T-cell (primary cell): Measurements from ENCODE around the gene CAMK4. TPM values are rescaled to one million over a fixed set of nuclear protein-coding genes. Genes with fewer than 3 reads are reported as not detected.

Experiments used
- ATAC-seq, 4 experiments: fragments of 200-7000 bp in 3 of 4; fragments of 150-1000 bp in 1 of 4; cut with Tn5 transposase; replicated peaks in 1 of 4; 1 replicate in 3 of 4; 2 replicates in 1 of 4; pipeline ENCODE4 v1.10.0; 2021; ENCODE audit warnings: moderate library complexity in 3 of 4, mild to moderate bottlenecking in 2 of 4, moderate number of reproducible peaks in 1 of 4
- CTCF ChIA-PET, 2 donors: fragments of 300-600 bp; sonication (Branson Sonifier 250); formaldehyde crosslinking; loops; one replicate each; lab custom pipeline; 2022; ENCODE audit warnings: antibody characterized with exemption in 2 of 2; lab: Charles Lee
- POLR2A ChIA-PET, 2 donors: fragments of 300-600 bp; sonication (Branson Sonifier 250); formaldehyde crosslinking; loops; one replicate each; lab custom pipeline; 2022; ENCODE audit warnings: antibody characterized with exemption in 2 of 2; lab: Charles Lee
- DNase-seq, 35 experiments: peaks; one replicate each; pipeline versions ENCODE4 v3.0.0 to v3.0.0-alpha.2; 2013 to 2023
- H3K27ac ChIP-seq: one replicate; pipeline ENCODE4 v1.5.1; 2013; ENCODE audit warnings: low read length
- H3K27me3 ChIP-seq, 2 experiments: replicated peaks in 1 of 2; 1 replicate in 1 of 2; 2 replicates in 1 of 2; pipeline versions ENCODE4 v1.6.1 to v1.7.0; 2013; ENCODE audit warnings: low read length in 1 of 2, mixed read lengths in 1 of 2; ENCODE audit not compliant: control insufficient read depth in 2 of 2, insufficient read depth in 2 of 2; ENCODE audit errors: extremely low read depth in 1 of 2
- H3K36me3 ChIP-seq, 2 donors: 1 replicate in 1 of 2; 2 replicates in 1 of 2; pipeline versions ENCODE4 v1.6.1 to v1.7.0; 2013; ENCODE audit warnings: low read length in 1 of 2; ENCODE audit not compliant: control insufficient read depth in 2 of 2, insufficient read depth in 1 of 2; ENCODE audit errors: extremely low read depth in 1 of 2
- H3K4me1 ChIP-seq, 2 experiments: 1 replicate in 1 of 2; 2 replicates in 1 of 2; pipeline versions ENCODE4 v1.6.1 to v1.7.0; 2013; ENCODE audit warnings: low read length in 2 of 2, mixed read lengths in 1 of 2; ENCODE audit not compliant: insufficient read depth in 2 of 2, control insufficient read depth in 1 of 2; ENCODE audit errors: extremely low read depth in 1 of 2
- H3K4me3 ChIP-seq, 2 donors: 1 replicate in 1 of 2; 2 replicates in 1 of 2; pipeline versions ENCODE4 v1.5.1 to v1.7.0; 2013; ENCODE audit warnings: mild to moderate bottlenecking in 2 of 2, low read length in 1 of 2, moderate library complexity in 1 of 2; ENCODE audit not compliant: control insufficient read depth in 1 of 2; ENCODE audit errors: extremely low read depth in 1 of 2
- H3K9me3 ChIP-seq: 2 replicates; pipeline ENCODE4 v1.7.0; 2013
- H3K27ac Mint-ChIP-seq, 2 donors: one replicate each; pipeline ENCODE4 v1.8.0; 2020 to 2021; ENCODE audit warnings: mild to moderate bottlenecking in 2 of 2, mixed read lengths in 2 of 2
- H3K27me3 Mint-ChIP-seq, 2 donors: one replicate each; pipeline ENCODE4 v1.8.0; 2021 to 2022; ENCODE audit warnings: mixed read lengths in 2 of 2
- H3K36me3 Mint-ChIP-seq: one replicate; pipeline ENCODE4 v1.8.0; 2021; ENCODE audit warnings: mixed read lengths
- H3K4me1 Mint-ChIP-seq, 3 donors: one replicate each; pipeline ENCODE4 v1.8.0; 2020 to 2022; ENCODE audit warnings: mixed read lengths in 3 of 3, mild to moderate bottlenecking in 1 of 3
- H3K4me3 Mint-ChIP-seq, 3 donors: one replicate each; pipeline ENCODE4 v1.8.0; 2020 to 2022; ENCODE audit warnings: mild to moderate bottlenecking in 3 of 3, mixed read lengths in 3 of 3, moderate library complexity in 3 of 3
- H3K9me3 Mint-ChIP-seq, 3 donors: one replicate each; pipeline ENCODE4 v1.8.0; 2020 to 2022; ENCODE audit warnings: mixed read lengths in 3 of 3
- WGBS: methylation state at CpG from one replicate; pipeline ENCODE4 v1.1.5; 2013; ENCODE audit warnings: missing lambda C conversion rate; ENCODE audit not compliant: insufficient coverage; 5-methylcytosine and 5-hydroxymethylcytosine counted together
- total RNA-seq, 35 experiments: library from RNA in 6 of 35; stranded (reverse) in 6 of 35; fragments of 120-200 nt in 1 of 35; gene quantifications; one replicate each; pipeline versions ENCODE4 v1.2.1 to v1.2.4 and lab custom pipeline; 2013 to 2026

The CAMK4 gene
- total RNA-seq, 5 donors from 2014 or later (not counting 1 experiment from before 2014, with no cell fraction given), result 120 to 274 (median 243) TPM

DNA sequence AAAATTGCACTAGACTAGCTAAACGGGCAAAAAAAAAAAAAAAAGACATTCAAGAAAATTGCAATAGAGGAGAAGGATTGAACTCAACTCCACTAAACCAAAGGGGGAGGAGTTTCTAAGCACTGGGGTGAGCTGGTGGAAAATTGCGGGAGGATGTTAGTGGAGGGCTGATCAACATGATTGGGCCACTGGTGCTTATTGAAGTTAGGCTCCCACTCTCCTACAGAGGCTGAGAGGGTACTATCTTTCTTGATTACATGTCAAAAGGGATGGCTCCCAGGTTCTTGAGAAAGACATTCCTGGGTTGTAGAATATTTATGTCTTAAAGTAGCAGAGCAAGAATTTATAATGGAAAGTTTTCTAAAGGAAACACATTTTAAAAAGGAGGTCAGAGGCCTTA, 38.0 kb downstream of the CAMK4 start:
- H3K36me3 Mint-ChIP-seq, result peaks cover 35% of the 10 kb centered on the region
- H3K27ac Mint-ChIP-seq, result no peak overlapping the region
- peaks cover 5 to 40% (median 11%) of the 10 kb centered on the region in 3 donors for H3K4me1 Mint-ChIP-seq
- ChIA-PET POLR2A (interaction anchor here in 1 of 2 donors (0.6 kb wide), 2 partner anchors 105 to 114 kb away, joined by 4 read pairs; no protein-coding TSS in a partner anchor), CTCF (interaction anchor here in 1 of 2 donors (0.6 to 0.7 kb wide), 2 partner anchors 11 to 66 kb away, joined by 3 read pairs; no protein-coding TSS in a partner anchor)
- Histone ChIP-seq H3K4me3 (no peak overlapping the region), H3K4me1 (peaks cover 13 to 47% of the 10 kb centered on the region in 2 experiments), H3K36me3 (peaks cover 6 to 8% of the 10 kb centered on the region in 2 donors), H3K9me3 (no peaks in the 10 kb centered on the region), H3K27me3 (no peaks in the 10 kb centered on the region), H3K27ac (no peak overlapping the region)
- ATAC-seq, result peak in 2 of 4 experiments; percentile 30 to 56
- H3K27me3 Mint-ChIP-seq, result no peaks in the 10 kb centered on the region
- peaks cover 0 to 2% (median 0%) of the 10 kb centered on the region in 3 donors for H3K9me3 Mint-ChIP-seq
- no CpG with 5 or more reads among the region's 2 CpGs for WGBS
- no peak overlapping the region for H3K4me3 Mint-ChIP-seq
- DNase-seq, result no peak

GRCh38 chr5:111262815-111263214, 38.6 kb downstream of the CAMK4 start:
- peaks cover 6 to 38% (median 8%) of the 10 kb centered on the region in 3 donors for H3K4me1 Mint-ChIP-seq
- Histone ChIP-seq H3K4me3 (no peak overlapping the region), H3K9me3 (no peaks in the 10 kb centered on the region), H3K27ac (no peak overlapping the region), H3K4me1 (peaks cover 13 to 50% of the 10 kb centered on the region in 2 experiments), H3K27me3 (no peaks in the 10 kb centered on the region), H3K36me3 (peaks cover 6 to 8% of the 10 kb centered on the region in 2 donors)
- CTCF ChIA-PET, result no interaction called here
- H3K27me3 Mint-ChIP-seq, result no peaks in the 10 kb centered on the region
- POLR2A ChIA-PET, result no interaction called here
- H3K9me3 Mint-ChIP-seq, result peaks cover 0 to 1% (median 0%) of the 10 kb centered on the region in 3 donors
- peak overlapping the region in 1 of 2 donors; percentile 56 for H3K27ac Mint-ChIP-seq
- DNase-seq, result no peak
- no peak overlapping the region for H3K4me3 Mint-ChIP-seq
- no peak for ATAC-seq
- peaks cover 30% of the 10 kb centered on the region for H3K36me3 Mint-ChIP-seq
- no CpG with 5 or more reads among the region's 1 CpG for WGBS

DNA sequence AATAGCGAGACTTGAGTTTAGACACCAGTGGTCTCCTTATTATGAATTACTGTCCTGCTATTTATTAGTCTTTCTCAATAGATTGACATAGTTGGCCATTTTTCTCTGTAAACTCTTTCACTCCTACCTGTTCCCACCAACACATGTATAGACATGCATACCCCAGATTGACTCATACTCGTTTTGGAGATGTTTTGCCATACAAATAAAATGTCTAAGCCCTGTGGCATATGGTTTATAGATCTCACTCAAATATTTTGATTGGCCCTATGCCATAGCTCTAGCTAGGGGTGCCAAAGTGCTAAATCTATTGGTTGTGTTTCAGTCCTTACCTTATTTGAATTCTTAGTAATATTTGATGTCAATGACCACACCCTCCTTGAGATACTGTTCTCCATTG, 42.3 kb downstream of the CAMK4 start:
- no peak overlapping the region for H3K4me3 ChIP-seq
- no peak overlapping the region for H3K27ac ChIP-seq
- DNase-seq (no peak), ATAC-seq (no peak)
- Mint-ChIP-seq H3K27me3 (no peaks in the 10 kb centered on the region), H3K9me3 (peaks cover 3 to 9% (median 8%) of the 10 kb centered on the region in 3 donors), H3K4me3 (no peak overlapping the region), H3K4me1 (peaks cover 37 to 56% (median 38%) of the 10 kb centered on the region in 3 donors), H3K27ac (no peak overlapping the region), H3K36me3 (peaks cover 54% of the 10 kb centered on the region)
- POLR2A ChIA-PET, result interaction anchor here in 1 of 2 donors (1.0 kb wide), 1 partner anchor 13 kb away, joined by 3 read pairs; no protein-coding TSS in a partner anchor
- CTCF ChIA-PET, result interaction anchor here (0.7 to 1.2 kb wide), 3 partner anchors 11 to 20 kb away, joined by 3 to 5 read pairs (median 4); no protein-coding TSS in a partner anchor
- WGBS, result 83% methylated on average over 1 of the region's 2 CpGs
- H3K36me3 ChIP-seq, result peaks cover 6 to 8% of the 10 kb centered on the region in 2 donors
- no peaks in the 10 kb centered on the region for H3K27me3 ChIP-seq
- H3K4me1 ChIP-seq, result peaks cover 20 to 35% of the 10 kb centered on the region in 2 experiments
- no peaks in the 10 kb centered on the region for H3K9me3 ChIP-seq

DNA sequence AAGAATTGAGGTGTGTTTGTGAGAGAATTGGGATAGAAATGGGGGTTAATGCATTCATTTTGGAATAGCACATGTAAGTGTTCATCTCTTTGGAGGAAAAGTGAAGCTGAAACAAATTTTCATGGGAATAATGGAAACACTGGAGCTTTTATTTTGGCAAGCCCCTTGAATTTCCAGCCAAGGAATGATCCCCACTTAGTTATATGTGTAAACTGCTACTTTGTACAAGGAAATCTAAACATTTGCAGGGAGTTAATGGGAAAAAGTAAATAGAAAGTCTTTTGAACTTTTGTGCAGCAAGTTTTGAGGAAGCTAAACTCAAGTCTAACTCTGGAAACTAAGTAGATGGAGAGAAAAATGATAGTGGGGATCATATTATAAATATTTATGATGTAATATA, 44.1 kb downstream of the CAMK4 start:
- peaks cover 4 to 6% of the 10 kb centered on the region in 2 donors for H3K36me3 ChIP-seq
- no peak overlapping the region for H3K4me3 Mint-ChIP-seq
- H3K4me1 Mint-ChIP-seq, result peaks cover 52 to 70% (median 52%) of the 10 kb centered on the region in 3 donors
- H3K27ac ChIP-seq, result no peak overlapping the region
- no peak overlapping the region for H3K27ac Mint-ChIP-seq
- peaks cover 12 to 24% of the 10 kb centered on the region in 2 experiments for H3K4me1 ChIP-seq
- H3K27me3 Mint-ChIP-seq, result no peaks in the 10 kb centered on the region
- ChIA-PET CTCF (interaction anchor here (0.6 to 2.0 kb wide), 6 partner anchors 10 to 109 kb away, joined by 3 to 8 read pairs (median 3); partner anchors contain the start of gene CAMK4 (in 1 of the 2)), POLR2A (interaction anchor here in 1 of 2 donors (0.6 kb wide), 1 partner anchor 56 kb away, joined by 3 read pairs; no protein-coding TSS in a partner anchor)
- no peak for ATAC-seq
- H3K9me3 Mint-ChIP-seq, result peaks cover 3 to 9% (median 8%) of the 10 kb centered on the region in 3 donors
- no peak overlapping the region for H3K4me3 ChIP-seq
- peaks cover 52% of the 10 kb centered on the region for H3K36me3 Mint-ChIP-seq
- DNase-seq, result no peak
- no peaks in the 10 kb centered on the region for H3K9me3 ChIP-seq
- no peaks in the 10 kb centered on the region for H3K27me3 ChIP-seq

DNA sequence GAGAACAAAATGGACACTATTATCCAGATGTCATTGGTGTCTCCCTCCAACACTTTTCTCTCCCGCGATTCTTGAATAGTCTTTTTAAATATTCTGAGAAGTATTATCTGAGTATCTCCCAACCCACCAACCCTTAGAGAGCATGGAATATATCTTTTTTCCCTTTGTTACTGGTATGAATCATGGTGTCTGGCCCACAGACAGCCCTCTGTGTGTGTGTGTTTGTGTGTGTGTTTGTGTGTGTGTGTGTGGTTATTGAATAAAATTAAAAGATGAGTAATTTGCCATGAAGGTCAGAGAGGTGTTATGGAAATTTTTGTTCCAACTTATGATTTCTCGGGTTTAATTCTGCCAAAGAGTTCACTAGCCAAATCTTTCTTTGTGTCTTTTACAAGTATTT, 47.7 kb downstream of the CAMK4 start:
- H3K4me3 Mint-ChIP-seq, result no peak overlapping the region
- Histone ChIP-seq H3K27me3 (no peaks in the 10 kb centered on the region), H3K9me3 (no peaks in the 10 kb centered on the region), H3K4me1 (peaks cover 11 to 24% of the 10 kb centered on the region in 2 experiments), H3K4me3 (no peak overlapping the region), H3K27ac (no peak overlapping the region), H3K36me3 (peaks cover 0 to 4% of the 10 kb centered on the region in 2 donors)
- peaks cover 3 to 9% (median 8%) of the 10 kb centered on the region in 3 donors for H3K9me3 Mint-ChIP-seq
- no peak for ATAC-seq
- peaks cover 74 to 76% (median 76%) of the 10 kb centered on the region in 3 donors for H3K4me1 Mint-ChIP-seq
- H3K36me3 Mint-ChIP-seq, result peaks cover 37% of the 10 kb centered on the region
- ChIA-PET CTCF (no interaction called here), POLR2A (no interaction called here)
- whole genome bisulfite sequencing, result no CpG with 5 or more reads among the region's 3 CpGs
- no peaks in the 10 kb centered on the region for H3K27me3 Mint-ChIP-seq
- peak overlapping the region; percentile 47 to 79 for H3K27ac Mint-ChIP-seq
- no peak for DNase-seq

GRCh38 chr5:111277061-111277460, 52.9 kb downstream of the CAMK4 start:
- Mint-ChIP-seq H3K36me3 (peaks cover 3% of the 10 kb centered on the region), H3K27ac (peak overlapping the region; percentile 26 to 56), H3K4me3 (no peak overlapping the region), H3K27me3 (no peaks in the 10 kb centered on the region), H3K9me3 (no peaks in the 10 kb centered on the region), H3K4me1 (peaks cover 71 to 75% (median 71%) of the 10 kb centered on the region in 3 donors)
- DNase-seq, result no peak
- no peaks in the 10 kb centered on the region for H3K27me3 ChIP-seq
- H3K36me3 ChIP-seq, result no peaks in the 10 kb centered on the region
- POLR2A ChIA-PET, result interaction anchor here in 1 of 2 donors (1.1 kb wide), 1 partner anchor 51 kb away, joined by 5 read pairs; no protein-coding TSS in a partner anchor
- no peak overlapping the region for H3K4me3 ChIP-seq
- H3K9me3 ChIP-seq, result no peaks in the 10 kb centered on the region
- CTCF ChIA-PET, result interaction anchor here (0.6 to 5.5 kb wide), 7 partner anchors 22 to 119 kb away, joined by 3 to 133 read pairs (median 20); partner anchors contain the start of gene CAMK4 (in 2 of the 2)
- WGBS, result no CpG with 5 or more reads among the region's 2 CpGs
- peaks cover 9 to 38% of the 10 kb centered on the region in 2 experiments for H3K4me1 ChIP-seq
- peak overlapping the region; percentile 1 for H3K27ac ChIP-seq
- ATAC-seq, result no peak
